H4 (cell line): ENCODE measurements around the gene MED17. TPM values are rescaled to one million over a fixed set of nuclear protein-coding genes. Genes with fewer than 3 reads are reported as not detected.

Experiments used
- DNase-seq: peaks from one replicate; pipeline ENCODE4 v3.0.0-alpha.2; 2015; ENCODE audit warnings: low spot score
- total RNA-seq: library from RNA; depleted of rRNA; stranded (reverse); fragments of >200 nt; shearing (Covaris generic); gene quantifications from 2 replicates; pipeline ENCODE4 v1.2.3, GENCODE V29; 2014; rRNA removed

The MED17 gene
- total RNA-seq, 1 experiment from 2014 or later: 30.5 TPM

DNA sequence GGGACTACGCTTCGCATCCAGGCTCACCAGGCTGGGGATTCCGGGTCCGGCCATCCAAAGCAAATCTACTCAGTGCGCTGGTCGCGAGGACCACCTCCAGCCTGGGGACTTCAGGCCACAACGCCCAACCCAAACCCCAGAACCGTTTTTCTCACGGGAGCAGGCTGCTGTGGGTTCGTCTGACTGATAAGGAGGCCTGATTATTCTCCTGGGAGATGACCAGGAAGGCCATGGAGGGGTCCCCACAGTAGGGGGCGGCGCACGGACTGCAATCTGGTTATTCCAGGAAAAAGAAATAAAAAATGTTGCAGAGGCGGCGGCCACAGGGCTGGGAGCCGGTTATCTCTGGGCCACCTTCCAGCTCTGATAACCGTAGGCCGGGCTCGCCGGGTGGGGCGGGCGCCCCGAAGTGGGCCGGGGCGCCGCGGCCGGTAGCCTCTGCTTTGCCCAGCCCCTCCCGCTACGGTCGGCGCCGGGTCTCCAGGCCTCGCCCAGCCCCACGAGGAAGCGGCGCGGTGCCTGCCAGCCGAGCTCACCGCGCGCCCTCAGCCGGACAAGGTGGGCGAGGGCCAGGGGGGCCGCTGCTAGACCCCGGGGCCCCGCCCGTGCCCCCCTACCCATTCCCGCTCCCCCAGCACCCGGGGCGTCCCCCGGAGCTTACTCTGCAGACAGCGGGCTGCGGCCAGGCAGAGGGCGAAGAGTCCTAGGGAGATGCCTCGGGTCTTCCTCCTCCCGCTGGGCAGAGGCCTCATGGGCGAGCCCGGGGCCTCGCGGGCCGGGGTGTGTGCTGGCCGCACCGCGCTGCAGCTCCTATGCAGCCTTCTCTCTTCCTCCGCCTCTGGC, 65.9 kb downstream of the MED17 start:
- no peak for DNase-seq

- no peak for DNase-seq
Observed at GRCh38 chr11:93850594-93851018, 66.5 kb downstream of the MED17 start, which contains the start of gene VSTM5. Gene VSTM5 (minus strand): TSS chr11:93850618. CDS start chr11:93850502, 116 bp downstream.

DNA sequence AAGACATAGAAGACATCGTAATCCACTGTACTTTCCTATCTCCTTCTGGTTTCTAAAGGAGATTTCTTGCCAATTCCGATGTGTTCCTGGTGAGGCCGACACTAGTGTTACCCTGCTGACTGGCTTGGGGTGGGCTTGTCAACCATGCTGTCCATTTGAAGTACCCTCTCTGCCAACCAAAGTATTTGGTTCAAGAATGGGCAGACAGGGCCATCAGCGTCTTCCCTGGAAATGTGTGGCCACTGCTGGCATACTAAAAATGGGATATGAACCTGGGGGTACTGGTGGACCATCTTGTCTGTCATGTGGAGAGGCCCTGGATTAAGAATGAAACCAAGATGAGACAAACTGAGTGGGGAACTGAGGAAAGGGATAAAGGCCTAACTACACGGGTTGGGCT, 68.2 kb downstream of the MED17 start:
- DNase-seq: no peak

GRCh38 chr11:93857413-93858120, 73.5 kb downstream of the MED17 start:
- DNase-seq: no peak

DNA sequence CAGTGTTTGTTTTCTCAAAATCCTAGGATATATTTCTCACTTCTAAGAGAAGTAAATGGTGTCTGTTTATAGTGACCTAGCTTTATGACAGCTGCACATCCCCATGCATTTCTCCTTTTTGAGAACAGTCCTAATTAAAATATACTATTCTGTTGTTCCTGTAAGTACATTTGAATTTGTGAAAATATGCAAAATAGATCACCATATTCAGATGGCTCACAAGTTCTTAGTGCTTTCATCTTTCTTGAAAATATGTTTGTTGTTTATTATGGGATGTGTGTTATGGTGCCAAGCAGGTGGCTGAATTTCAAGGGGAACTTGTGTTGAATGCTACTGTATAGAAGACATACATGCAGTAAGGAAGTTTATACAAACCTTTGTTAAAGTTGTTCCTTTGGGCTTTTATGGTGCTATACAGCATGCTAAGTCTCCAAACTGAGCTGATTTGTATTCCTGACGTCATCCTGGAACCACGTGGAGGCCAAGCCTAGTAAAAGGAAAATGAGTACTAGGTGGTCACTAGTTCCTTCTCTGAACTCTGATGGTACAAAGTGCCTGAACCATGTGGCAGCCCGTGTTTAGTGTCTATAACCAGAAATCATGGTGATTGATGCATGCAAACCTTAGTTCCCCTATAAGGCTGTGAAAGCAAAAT, 74.2 kb downstream of the MED17 start:
- DNase-seq: no peak

DNA sequence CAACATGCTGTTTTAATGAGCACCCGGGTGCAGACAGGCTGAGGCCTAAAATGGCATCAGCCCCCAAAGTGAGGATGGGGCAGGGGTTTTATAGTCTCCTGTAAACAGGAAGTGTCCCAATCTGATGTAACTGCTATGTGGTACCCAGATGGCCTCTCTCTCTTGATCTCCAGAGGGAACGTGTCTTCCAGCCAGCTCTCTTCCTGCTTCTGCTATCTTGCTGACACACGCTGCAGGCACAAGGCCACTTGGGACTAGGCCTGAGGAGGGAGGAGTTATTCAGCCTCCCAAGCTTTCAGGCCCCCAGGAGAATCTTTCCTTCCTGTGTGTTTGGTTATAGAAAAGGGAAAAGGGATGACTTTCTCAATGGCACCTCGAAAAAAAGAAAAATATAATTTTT, 77.7 kb downstream of the MED17 start:
- no peak for DNase-seq

Other genes with a start within 250 kb of the MED17 start
- 22.9 and 75.8 TPM in 2 replicates for gene SMCO4, start 240.9 kb upstream of the MED17 start, total RNA-seq
- 6.9 and 12.9 TPM in 2 replicates for gene CEP295, start 122.6 kb upstream of the MED17 start, total RNA-seq
- 107 and 114 TPM in 2 replicates for gene TAF1D, start 42.8 kb upstream of the MED17 start, total RNA-seq
- 8.6 and 14.3 TPM in 2 replicates for gene C11orf54, start 42.6 kb upstream of the MED17 start, total RNA-seq
- gene VSTM5, start 66.3 kb downstream of the MED17 start, total RNA-seq: not detected in 2 replicates
- not detected in 2 replicates for gene HEPHL1, start 237.1 kb downstream of the MED17 start, total RNA-seq